Ishikawa (cell line): ENCODE data around the gene FFAR3.

ENCODE experiments used
- CEBPB ChIP-seq: IDR thresholded peaks from 2 replicates; pipeline ENCODE4 v1.6.1; 2012
- CREB1 ChIP-seq: IDR thresholded peaks from 2 replicates; pipeline ENCODE4 v1.6.1; 2012; ENCODE audit warnings: low read depth
- EGR1 ChIP-seq: IDR thresholded peaks from 2 replicates; pipeline ENCODE4 v1.6.1; 2012
- EP300 ChIP-seq: IDR thresholded peaks from 2 replicates; pipeline ENCODE4 v1.6.1; 2012; ENCODE audit warnings: borderline replicate concordance
- FOXM1 ChIP-seq: IDR thresholded peaks from 2 replicates; pipeline ENCODE4 v1.6.1; 2012; ENCODE audit warnings: low read depth, borderline replicate concordance
- MAX ChIP-seq: IDR thresholded peaks from 2 replicates; pipeline ENCODE4 v1.6.1; 2012
- NFIC ChIP-seq: IDR thresholded peaks from 2 replicates; pipeline ENCODE4 v1.6.1; 2012
- RAD21 ChIP-seq: IDR thresholded peaks from 2 replicates; pipeline ENCODE4 v1.6.1; 2012; ENCODE audit warnings: low read depth
- REST ChIP-seq: IDR thresholded peaks from 2 replicates; pipeline ENCODE4 v1.6.1; 2012; ENCODE audit warnings: low read depth, mild to moderate bottlenecking
- TAF1 ChIP-seq: IDR thresholded peaks from 2 replicates; pipeline ENCODE4 v1.6.1; 2012; ENCODE audit warnings: low read depth, mild to moderate bottlenecking
- TCF12 ChIP-seq: IDR thresholded peaks from 2 replicates; pipeline ENCODE4 v1.6.1; 2012; ENCODE audit warnings: low read depth
- TEAD4 ChIP-seq: IDR thresholded peaks from 2 replicates; pipeline ENCODE4 v1.6.1; 2012
- USF1 ChIP-seq: IDR thresholded peaks from 2 replicates; pipeline ENCODE4 v1.6.1; 2012
- YY1 ChIP-seq: IDR thresholded peaks from 2 replicates; pipeline ENCODE4 v1.6.1; 2012; ENCODE audit warnings: low read depth
- ZBTB7A ChIP-seq: IDR thresholded peaks from 2 replicates; pipeline ENCODE4 v1.6.1; 2012; ENCODE audit warnings: low read depth

Gene FFAR3

GRCh38 chr19:35347930-35348298 is 10.3 kb upstream of the FFAR3 start:
- TF ChIP-seq TCF12: no peak
- no peak for TF ChIP-seq FOXM1
- TF ChIP-seq NFIC: no peak
- TF ChIP-seq CREB1: no peak
- no peak for TF ChIP-seq EGR1
- no peak for TF ChIP-seq YY1
- no peak for TF ChIP-seq EP300
- no peak for TF ChIP-seq TEAD4
- no peak for TF ChIP-seq CEBPB
- no peak for TF ChIP-seq USF1
- no peak for TF ChIP-seq ZBTB7A
- TF ChIP-seq REST: no peak
- TF ChIP-seq MAX: no peak
- no peak for TF ChIP-seq RAD21
- no peak for TF ChIP-seq TAF1

GRCh38 chr19:35348911-35349611 is 9.2 kb upstream of the FFAR3 start:
- no peak for TF ChIP-seq EGR1
- TF ChIP-seq TCF12: no peak
- 0 out of 2 replicates have a peak, but pooled peaks have one; percentile 17 for TF ChIP-seq MAX
- no peak for TF ChIP-seq EP300
- no peak for TF ChIP-seq YY1
- TF ChIP-seq REST: no peak
- no peak for TF ChIP-seq FOXM1
- no peak for TF ChIP-seq ZBTB7A

GRCh38 chr19:35349614-35350521 is 8.4 kb upstream of the FFAR3 start:
- TF ChIP-seq NFIC (no peak), YY1 (no peak), RAD21 (no peak), TEAD4 (no peak), FOXM1 (no peak), TAF1 (no peak), CREB1 (no peak)

GRCh38 chr19:35350591-35350990 is 7.7 kb upstream of the FFAR3 start:
- TF ChIP-seq FOXM1: no peak

- TF ChIP-seq CEBPB (no peak), CREB1 (no peak), FOXM1 (no peak), EP300 (no peak), USF1 (no peak)
Measured at GRCh38 chr19:35351411-35352176, 6.7 kb upstream of the FFAR3 start.

- TF ChIP-seq RAD21 (no peak), NFIC (no peak), EP300 (no peak), TCF12 (no peak), YY1 (no peak), CEBPB (no peak), REST (no peak), ZBTB7A (no peak), EGR1 (no peak), CREB1 (no peak)
Measured at GRCh38 chr19:35352177-35352447, 6.1 kb upstream of the FFAR3 start.
